ENCODE measurements around the gene ARHGAP10.

ARHGAP10 gene

GRCh38 chr4:147799986-147800555 lies 68.2 kb downstream of the ARHGAP10 start:
- no peak overlapping the region for H3K4me3 ChIP-seq (ENCODE audit: low read depth, low read length)
- peak; percentile 17; the same call in 1 of the 2 replicates for TF ChIP-seq CTCF (IDR thresholded peaks at IDR 0.05; ENCODE audit: borderline replicate concordance, insufficient read depth, low read depth, low read length)

- TF ChIP-seq CTCF (IDR thresholded peaks at IDR 0.05; ENCODE audit: borderline replicate concordance, insufficient read depth, low read depth, low read length), result no peak
- no peak overlapping the region for H3K4me3 ChIP-seq (ENCODE audit: low read depth, low read length)
These were observed 69.9 kb downstream of the ARHGAP10 start for GRCh38 chr4:147801820-147802219.

- TF ChIP-seq CTCF (IDR thresholded peaks at IDR 0.05; ENCODE audit: borderline replicate concordance, insufficient read depth, low read depth, low read length), result no peak
- no peak overlapping the region for H3K4me3 ChIP-seq (ENCODE audit: low read depth, low read length)
These were observed 70.5 kb downstream of the ARHGAP10 start for GRCh38 chr4:147802346-147802745.

GRCh38 chr4:147805946-147806345 lies 74.1 kb downstream of the ARHGAP10 start:
- TF ChIP-seq CTCF (IDR thresholded peaks at IDR 0.05; ENCODE audit: borderline replicate concordance, insufficient read depth, low read depth, low read length), result no peak

GRCh38 chr4:147808447-147808846 lies 76.6 kb downstream of the ARHGAP10 start:
- no peak for TF ChIP-seq CTCF (IDR thresholded peaks at IDR 0.05; ENCODE audit: borderline replicate concordance, insufficient read depth, low read depth, low read length)
- no peak overlapping the region for H3K4me3 ChIP-seq (ENCODE audit: low read depth, low read length)

More at GRCh38 chr4:147805946-147806345, 74.1 kb downstream of the ARHGAP10 start:
- no peak overlapping the region for H3K4me3 ChIP-seq (ENCODE audit: low read depth, low read length)

GRCh38 chr4:147809211-147809610 lies 77.3 kb downstream of the ARHGAP10 start:
- H3K4me3 ChIP-seq (ENCODE audit: low read depth, low read length), result no peak overlapping the region
- TF ChIP-seq CTCF (IDR thresholded peaks at IDR 0.05; ENCODE audit: borderline replicate concordance, insufficient read depth, low read depth, low read length), result no peak

- H3K4me3 ChIP-seq (ENCODE audit: low read depth, low read length), result no peak overlapping the region
- TF ChIP-seq CTCF (IDR thresholded peaks at IDR 0.05; ENCODE audit: borderline replicate concordance, insufficient read depth, low read depth, low read length), result no peak
These were observed 80.0 kb downstream of the ARHGAP10 start for GRCh38 chr4:147811878-147812277.

All from GM12875 (cell line).